Measurements from ENCODE around the gene RNPEP.
"Not testable (repeated sequence)": the region's sequence is repeated elsewhere in the genome, so short reads cannot be mapped to it uniquely, and the experiment has no call there.

The RNPEP gene

DNA sequence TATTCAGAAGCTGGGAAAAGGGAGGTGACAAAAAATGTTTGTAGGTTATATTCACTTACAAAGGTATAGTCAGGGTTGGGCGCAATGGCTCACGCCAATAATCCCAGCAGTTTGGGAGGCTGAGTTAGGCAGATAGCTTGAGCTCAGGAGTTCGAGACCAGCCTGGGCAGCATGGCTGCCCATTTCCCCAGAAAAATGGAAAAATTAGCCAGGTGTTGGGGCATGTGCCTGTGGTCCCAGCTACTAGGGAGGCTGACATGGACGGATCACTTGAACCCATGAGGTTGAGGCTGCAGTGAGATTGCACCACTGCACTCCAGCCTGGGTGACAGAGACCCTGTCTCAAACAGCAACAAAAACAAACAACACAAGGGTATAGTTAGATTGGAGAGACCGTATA lies 24.1 kb upstream of the RNPEP start:
- no peak for DNase-seq (ENCODE audit: low spot score)

DNA sequence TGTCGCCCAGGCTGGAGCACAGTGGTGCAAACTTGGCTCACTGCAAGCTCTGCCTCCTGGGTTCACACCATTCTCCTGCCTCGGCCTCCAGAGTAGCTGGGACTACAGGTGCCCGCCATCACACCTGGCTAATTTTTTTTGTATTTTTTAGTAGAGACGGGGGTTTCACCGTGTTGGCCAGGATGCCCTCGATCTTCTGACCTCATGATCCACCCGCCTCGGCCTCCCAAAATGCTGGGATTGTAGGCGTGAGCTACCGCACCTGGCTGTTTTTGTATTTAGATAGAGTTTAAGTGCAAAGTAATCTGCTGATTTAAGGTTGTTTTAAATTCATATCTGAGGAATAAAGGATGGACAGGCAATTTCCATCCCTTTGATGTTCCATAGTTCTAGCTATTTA lies 20.1 kb upstream of the RNPEP start:
- DNase-seq (ENCODE audit: low spot score), result not testable (repeated sequence)

GRCh38 chr1:201964261-201964660 lies 18.2 kb upstream of the RNPEP start:
- DNase-seq (ENCODE audit: low spot score), result peak; percentile 21

DNA sequence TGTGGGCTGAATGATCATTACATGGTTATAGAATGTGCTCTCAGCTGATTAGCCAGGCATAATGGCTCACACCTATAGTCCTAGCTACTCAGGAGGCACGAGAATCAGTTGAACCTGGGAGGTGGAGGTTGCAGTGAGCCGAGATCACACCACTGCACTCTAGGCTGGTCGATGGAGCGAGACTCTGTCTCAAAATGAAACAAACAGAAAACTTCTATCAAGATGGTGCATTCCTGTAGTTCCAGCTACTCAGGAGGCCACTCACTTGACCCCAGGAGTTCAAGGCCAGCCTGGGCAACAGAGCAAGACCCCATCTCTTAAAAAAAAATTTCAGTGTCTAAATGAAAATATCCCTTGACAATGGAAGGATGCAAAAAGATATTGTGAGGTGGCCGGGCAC lies 16.3 kb upstream of the RNPEP start:
- no peak for DNase-seq (ENCODE audit: low spot score)

GRCh38 chr1:201968202-201968925 lies 14.1 kb upstream of the RNPEP start:
- no peak for DNase-seq (ENCODE audit: low spot score)

GRCh38 chr1:201970334-201971159 lies 11.9 kb upstream of the RNPEP start:
- DNase-seq (ENCODE audit: low spot score), result no peak

DNA sequence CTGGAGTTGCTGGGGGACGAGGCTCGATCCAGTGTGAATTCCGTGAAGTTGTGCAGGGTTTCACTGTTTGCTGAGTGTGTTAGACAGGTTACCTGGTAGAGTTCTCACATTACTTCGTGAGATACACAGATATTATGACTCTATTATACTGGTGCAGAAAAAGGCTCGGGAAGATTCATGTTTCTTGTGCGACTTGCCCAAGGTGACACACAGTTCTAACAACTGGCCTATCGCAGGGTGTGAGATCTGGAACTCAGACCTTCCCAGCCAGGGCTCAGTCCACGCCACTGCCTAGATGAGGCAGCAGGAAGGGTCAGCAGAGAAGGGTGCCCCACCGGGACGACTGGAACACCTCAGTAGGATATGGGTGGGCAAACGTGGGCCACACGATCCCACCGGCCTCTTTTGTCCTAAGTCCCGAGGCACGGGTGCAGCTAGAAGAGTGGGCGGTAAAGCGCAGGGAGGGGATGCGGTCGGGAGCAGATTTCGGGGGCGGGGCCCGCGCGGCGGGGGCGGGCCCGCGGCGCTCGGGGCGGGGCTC lies 296 bp upstream of the RNPEP start:
- DNase-seq (ENCODE audit: low spot score), result peak; percentile 92

DNA sequence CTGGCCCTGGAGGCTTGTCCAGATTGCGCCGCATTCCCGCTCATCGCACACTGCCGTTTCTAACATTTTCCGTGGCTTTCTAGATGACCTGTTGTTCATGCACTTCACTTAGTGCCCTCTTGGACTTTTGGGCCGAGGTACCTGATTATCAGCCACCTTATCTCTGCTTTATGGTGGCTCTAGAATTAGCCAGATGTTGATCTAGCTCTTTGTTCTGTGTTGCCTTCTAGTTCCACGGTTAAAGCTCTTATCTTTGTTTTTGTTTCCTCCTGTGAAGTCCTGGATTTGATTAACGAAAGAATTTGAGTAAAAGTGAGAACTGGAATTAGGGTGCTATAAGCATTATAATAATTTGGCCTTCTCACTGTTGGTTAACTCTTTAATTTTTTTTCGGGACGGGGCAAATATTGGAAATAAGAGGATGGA lies 945 bp downstream of the RNPEP start:
- DNase-seq (ENCODE audit: low spot score), result no peak

DNA sequence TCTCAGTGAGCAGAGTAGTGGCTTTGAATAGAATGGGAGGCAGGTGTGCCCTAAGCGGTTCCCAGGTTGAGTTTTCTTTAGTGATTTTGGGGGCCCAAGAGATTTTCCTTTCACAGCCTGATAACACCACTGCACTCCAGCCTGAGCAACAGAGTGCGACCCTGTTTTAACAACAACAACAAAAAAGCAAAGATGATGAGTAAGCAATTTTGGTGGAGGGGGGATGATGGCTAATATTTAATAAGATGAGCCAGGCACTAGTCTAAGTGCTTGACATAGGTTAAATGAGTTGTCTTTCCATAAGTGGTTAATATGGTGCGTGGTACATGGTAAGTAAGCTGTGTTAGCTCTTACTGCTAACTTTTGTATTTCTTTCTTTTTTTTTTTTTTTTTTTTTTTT lies 2.0 kb downstream of the RNPEP start:
- no peak for DNase-seq (ENCODE audit: low spot score)

GRCh38 chr1:201985355-201985754 lies 2.9 kb downstream of the RNPEP start:
- no peak for DNase-seq (ENCODE audit: low spot score)

DNA sequence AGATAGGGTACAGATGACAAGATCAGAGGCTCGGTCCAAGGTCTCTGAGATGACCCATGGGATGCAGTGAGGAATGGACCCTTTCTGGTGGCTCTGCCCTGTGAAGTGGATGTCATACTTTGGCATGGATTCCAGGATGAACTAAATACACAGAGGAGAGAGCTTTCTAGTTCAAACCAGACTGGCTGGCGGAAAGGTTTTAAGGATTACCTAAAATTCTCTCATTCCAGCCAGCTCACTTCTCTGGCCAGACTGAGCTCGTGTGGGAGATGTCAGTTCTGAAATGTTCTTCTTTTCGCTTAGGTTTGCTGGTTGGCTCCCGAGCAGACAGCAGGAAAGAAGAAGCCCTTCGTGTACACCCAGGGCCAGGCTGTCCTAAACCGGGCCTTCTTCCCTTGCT lies 6.2 kb downstream of the RNPEP start:
- DNase-seq (ENCODE audit: low spot score), result no peak

GRCh38 chr1:201989354-201990128 lies 7.1 kb downstream of the RNPEP start:
- no peak for DNase-seq (ENCODE audit: low spot score)

- DNase-seq (ENCODE audit: low spot score), result no peak
Measured at GRCh38 chr1:201990427-201990826, 8.0 kb downstream of the RNPEP start.

GRCh38 chr1:201999625-202000238 lies 17.3 kb downstream of the RNPEP start:
- peak; percentile 68 for DNase-seq (ENCODE audit: low spot score)

DNA sequence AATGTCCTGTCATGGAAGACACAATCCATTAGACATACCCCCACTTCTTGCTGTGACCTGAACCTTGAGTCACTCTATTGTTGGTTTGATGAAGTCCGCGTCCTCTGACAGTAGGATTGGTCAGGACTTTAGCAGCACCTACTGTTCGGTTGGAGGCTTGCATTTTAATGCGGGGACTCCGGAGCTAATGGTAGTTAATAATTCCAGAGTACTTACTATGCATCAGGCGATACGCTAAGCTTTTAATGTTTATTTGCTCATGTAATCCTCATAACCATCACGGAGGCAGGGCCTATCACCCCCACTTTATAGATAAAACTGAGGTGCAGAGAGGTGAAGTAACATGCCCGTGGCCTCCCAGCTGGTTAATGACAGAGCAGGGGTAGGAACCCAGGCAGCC lies 20.1 kb downstream of the RNPEP start:
- no peak for DNase-seq (ENCODE audit: low spot score)

DNA sequence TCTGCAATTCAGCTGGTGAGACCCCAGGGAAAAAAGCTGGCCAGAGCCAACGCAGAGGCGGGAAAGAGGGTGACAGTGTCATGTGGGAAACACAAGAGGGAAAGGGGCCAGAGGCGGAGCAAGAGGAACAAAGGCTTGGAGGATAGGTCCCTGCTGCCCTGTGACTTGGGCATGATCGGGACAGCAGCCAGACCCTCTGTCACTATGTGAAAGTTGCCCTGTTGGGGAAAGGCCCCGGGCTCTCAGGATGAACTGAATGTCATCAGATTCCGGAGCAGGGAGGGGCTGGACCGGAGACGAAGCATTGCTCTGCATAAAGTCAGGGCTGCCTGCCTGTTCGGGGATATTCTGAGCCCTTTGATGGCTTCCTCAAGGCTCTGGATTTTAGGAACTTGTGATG lies 22.3 kb downstream of the RNPEP start:
- DNase-seq (ENCODE audit: low spot score), result no peak

DNA sequence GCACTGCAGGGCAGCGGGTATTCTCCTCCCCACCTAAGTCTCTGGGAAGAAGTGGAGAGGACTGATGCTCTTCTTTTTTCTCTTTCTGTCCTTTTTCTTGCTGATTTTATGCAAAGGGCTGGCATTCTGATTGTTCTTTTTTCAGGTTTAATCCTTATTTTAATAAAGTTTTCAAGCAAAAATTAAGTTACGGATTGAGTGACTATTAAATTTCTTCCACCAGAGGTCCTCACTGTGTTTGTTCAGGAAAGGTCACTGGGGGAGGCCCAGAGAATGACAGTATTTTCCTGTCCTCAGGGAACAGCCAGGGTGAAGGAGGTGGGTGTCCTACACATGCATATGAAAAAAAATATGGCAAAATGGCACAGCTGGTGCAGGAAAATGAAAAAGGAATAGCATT lies 23.5 kb downstream of the RNPEP start:
- peak; percentile 58 for DNase-seq (ENCODE audit: low spot score)

DNA sequence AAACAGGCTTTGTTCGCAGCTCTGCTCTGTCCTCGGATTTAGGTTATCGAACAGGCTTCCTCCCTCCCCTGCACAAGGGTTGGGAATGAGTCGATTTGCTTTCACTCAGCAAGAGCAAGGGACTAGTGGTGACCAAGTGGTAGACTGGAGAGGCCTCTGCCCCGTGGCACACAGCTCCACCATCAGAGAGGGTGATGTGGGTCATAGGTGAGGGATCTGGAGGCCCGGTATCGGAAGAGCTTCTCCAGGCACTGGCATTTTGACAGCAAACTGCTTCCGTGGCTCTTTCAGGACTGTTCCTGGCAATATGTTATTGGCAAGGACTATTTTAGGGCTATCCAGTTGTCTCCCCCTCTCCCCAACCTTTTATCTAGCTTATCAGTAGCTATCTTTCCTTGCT lies 24.9 kb downstream of the RNPEP start:
- DNase-seq (ENCODE audit: low spot score), result no peak

DNA sequence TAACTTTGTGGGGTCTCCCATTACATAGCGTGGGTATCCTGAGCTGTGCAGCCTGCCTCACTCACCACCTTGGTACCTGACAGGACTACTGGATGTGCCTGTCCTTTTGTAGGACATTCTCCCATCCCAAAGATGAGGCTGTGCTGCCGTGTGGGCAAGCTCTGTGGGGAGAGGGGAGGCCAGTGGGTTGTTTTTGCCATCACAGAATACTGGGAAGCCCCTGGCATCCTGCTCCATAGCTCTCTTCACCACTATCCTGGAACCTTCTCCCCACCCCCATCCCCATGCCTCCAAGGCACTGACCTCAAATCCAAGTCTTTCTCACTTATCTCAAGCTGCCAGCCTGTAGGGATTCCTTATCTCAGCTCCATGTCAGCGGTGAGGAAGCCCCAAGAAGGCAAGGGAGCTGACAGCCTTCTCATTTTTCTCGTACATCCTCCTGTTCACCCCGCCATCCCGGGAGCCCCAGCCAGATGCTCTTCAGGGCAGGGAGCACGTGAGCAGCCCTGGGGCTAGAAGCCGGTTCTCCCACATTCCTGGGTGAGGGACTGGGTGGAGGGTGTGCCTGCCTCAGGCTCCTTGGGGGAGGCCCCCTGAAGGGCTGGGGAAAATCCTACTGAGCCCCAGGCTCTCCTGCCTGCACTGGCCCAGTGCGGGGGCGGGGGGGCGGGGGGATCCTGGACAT lies 25.5 kb downstream of the RNPEP start:
- peak; percentile 20 for DNase-seq (ENCODE audit: low spot score)

DNA sequence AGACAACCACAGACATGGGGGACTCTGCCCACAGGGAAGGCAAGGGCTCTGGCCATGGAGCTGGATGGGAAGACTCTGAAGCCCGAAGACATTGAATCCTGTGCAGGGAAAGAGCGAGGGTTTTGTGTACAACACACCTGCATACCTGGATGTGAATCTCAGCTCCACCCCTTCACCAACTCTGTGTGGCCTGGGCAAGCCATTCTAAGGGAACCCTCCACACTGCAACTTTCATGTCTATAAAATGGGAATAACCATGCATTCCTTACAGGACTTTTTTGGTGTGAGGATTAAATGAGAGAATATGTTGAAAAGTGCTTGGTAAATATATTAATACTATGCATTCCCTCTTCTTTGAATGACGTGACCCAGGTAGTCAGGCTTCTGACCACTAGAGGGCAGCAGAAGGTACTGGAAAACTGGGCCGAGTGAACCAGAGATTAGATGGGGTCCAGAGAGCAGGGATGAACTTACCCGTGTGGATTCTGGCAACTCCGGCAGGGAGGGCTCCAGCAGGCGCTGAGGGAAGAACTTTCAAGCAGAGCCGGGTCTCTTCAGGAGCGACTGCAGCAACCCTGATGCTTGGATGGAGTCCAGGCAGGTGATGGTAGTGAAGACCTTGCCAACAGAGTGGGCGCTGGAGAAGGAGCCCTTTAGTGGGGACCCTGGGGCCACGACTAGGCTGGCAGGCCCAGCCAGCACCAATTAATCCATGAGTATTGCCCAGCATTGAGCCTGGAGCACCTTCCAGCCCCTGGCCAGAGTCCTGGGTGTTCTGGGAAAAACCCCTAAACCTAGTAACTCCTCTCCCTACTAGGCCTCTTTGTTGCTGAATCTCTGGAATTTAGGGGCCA lies 27.1 kb downstream of the RNPEP start:
- peak; percentile 88 for DNase-seq (ENCODE audit: low spot score)

Data from AG08395 (cell line).